ENCODE measurements around the gene MAP3K10.
"Not testable (repeated sequence)": the region's sequence is repeated elsewhere in the genome, so short reads cannot be mapped to it uniquely, and the experiment has no call there.

DNA sequence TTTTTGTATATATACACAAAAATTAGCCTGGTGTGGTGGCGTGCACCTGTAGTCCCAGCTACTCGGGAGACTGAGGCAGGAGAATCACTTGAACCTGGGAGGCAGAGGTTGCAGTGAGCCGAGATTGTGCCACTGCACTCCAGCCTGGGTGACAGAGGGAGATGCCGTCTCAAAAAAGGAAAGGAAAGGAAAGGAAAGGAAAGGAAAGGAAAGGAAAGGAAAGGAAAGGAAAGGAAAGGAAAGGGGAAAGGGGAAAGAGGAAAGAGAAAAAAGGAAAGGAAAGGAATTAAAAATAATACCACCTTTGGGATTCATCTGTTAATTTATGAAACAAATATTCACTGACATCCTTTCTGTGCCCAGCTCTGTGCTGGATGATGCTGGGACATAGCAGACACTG lies 27.8 kb downstream of the MAP3K10 start:
- TF ChIP-seq, protein P1, sequence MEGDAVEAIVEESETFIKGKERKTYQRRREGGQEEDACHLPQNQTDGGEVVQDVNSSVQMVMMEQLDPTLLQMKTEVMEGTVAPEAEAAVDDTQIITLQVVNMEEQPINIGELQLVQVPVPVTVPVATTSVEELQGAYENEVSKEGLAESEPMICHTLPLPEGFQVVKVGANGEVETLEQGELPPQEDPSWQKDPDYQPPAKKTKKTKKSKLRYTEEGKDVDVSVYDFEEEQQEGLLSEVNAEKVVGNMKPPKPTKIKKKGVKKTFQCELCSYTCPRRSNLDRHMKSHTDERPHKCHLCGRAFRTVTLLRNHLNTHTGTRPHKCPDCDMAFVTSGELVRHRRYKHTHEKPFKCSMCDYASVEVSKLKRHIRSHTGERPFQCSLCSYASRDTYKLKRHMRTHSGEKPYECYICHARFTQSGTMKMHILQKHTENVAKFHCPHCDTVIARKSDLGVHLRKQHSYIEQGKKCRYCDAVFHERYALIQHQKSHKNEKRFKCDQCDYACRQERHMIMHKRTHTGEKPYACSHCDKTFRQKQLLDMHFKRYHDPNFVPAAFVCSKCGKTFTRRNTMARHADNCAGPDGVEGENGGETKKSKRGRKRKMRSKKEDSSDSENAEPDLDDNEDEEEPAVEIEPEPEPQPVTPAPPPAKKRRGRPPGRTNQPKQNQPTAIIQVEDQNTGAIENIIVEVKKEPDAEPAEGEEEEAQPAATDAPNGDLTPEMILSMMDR (IDR thresholded peaks at IDR 0.05), result not testable (repeated sequence)
- not testable (repeated sequence) for TF ChIP-seq EZH2, EZH2phosphoT487 (IDR thresholded peaks at IDR 0.05)
